Smooth muscle cell of the umbilical artery (primary cell): ENCODE data around the gene NLRP9. TPM values are rescaled to one million over a fixed set of nuclear protein-coding genes. Genes with fewer than 3 reads are reported as not detected.

ENCODE experiments used
- total RNA-seq: library from RNA; depleted of rRNA; stranded (reverse); fragments of >200 nt; gene quantifications from 2 replicates; pipeline ENCODE4 v1.2.3, GENCODE V29; 2014

The NLRP9 gene
- total RNA-seq, result not detected in 2 replicates

DNA sequence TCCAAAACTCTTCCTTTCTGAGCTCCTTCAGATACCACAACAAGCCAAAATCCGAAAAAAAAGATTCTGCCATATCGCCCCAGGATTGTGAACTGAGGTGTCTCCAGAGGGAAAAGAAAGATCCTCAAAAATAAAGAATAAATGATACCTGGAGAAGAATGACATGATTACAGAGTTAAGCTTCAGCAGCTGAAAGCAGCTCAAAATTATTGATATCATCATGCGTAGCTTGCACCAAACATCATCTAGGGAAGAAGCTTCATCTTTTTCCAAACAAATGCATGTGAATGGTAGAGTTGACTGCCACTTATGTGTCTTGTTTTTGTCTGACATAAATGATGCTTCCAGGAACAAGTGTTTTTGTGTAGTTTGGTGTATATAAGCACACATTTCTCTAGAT, at the start of gene NLRP9:
NLRP9 (minus strand) TSS at position 101 of the 400 bp plus-strand sequence; CDS start at position 73, 28 bp downstream.

GRCh38 chr19:55768818-55769217, 30.6 kb upstream of the NLRP9 start, which contains the start of gene RFPL4AL1:
Gene RFPL4AL1 (plus strand): TSS chr19:55769118. CDS start chr19:55771805, 2,687 bp downstream.

GRCh38 chr19:55758797-55759196, 20.6 kb upstream of the NLRP9 start, which contains the start of gene RFPL4A:
Gene RFPL4A (plus strand): TSS chr19:55759097. CDS start chr19:55761801, 2,704 bp downstream.

DNA sequence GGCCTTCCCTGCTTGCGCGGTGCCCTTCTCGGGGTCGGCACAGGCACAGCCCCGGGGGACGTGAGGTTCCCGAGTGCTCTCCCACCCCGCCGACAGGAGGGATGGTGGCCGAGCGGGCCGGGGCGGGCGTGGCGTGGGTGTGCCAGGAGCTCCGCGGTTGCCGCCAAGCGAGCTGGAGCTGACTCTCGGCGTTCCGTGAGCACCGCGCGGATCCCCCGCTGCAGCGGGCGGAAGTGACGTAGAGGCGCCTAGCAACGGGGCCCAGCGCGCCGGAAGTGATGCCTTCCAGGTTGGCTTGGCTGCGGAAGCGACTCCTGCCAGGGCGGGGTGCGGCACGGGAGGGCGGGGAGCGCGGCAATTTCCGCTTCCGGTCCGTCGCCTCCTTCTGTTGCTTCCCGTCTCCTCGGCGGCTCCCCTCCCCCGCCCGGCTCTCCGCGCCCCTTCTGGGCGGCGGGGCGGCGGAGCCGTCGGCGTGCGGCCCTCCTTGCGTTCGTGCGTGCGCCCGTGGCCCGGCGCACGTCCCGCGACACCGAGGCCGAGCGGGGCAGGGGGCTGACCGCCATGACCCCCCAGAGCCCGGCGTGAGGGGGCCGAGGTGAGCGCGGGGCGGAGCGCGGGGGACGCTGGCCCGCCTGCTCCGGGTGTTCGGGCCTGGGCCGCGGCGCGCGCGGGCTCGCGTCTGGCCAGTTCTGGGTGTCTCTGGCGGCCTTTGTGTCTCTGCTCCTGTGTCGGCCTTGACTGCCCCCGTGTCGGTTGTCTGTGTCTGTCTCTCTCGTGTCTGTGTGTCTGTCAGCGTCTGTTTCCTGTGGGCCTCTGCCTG, 63.2 kb downstream of the NLRP9 start, which contains the start of gene EPN1:
EPN1 (plus strand) TSS at position 386 of the 820 bp plus-strand sequence. CDS start 3,402 bp downstream, outside the sequence.

Other genes with a start within 250 kb of the NLRP9 start
- 13.7 and 16.0 TPM in 2 replicates for gene SSC5D, start 250.0 kb downstream of the NLRP9 start, total RNA-seq
- gene SBK2, start 201.3 kb downstream of the NLRP9 start, total RNA-seq, result not detected in 2 replicates
- gene SBK3, start 192.9 kb downstream of the NLRP9 start, total RNA-seq, result not detected in 2 replicates
- 3.9 and 6.5 TPM in 2 replicates for gene ZNF579, start 157.6 kb downstream of the NLRP9 start, total RNA-seq
- gene FIZ1, start 138.9 kb downstream of the NLRP9 start, total RNA-seq, result 3.0 and 3.6 TPM in 2 replicates
- 5.9 and 7.1 TPM in 2 replicates for gene ZNF524, start 138.1 kb downstream of the NLRP9 start, total RNA-seq
- gene ZNF865, start 132.8 kb downstream of the NLRP9 start, total RNA-seq, result 2.1 and 3.3 TPM in 2 replicates
- gene ZNF784, start 113.8 kb downstream of the NLRP9 start, total RNA-seq, result 2.5 and 4.2 TPM in 2 replicates
- gene ZNF580, start 97.4 kb downstream of the NLRP9 start, total RNA-seq, result 4.8 and 4.9 TPM in 2 replicates
- gene ZNF581, start 94.8 kb downstream of the NLRP9 start, total RNA-seq, result 10.7 and 14.6 TPM in 2 replicates
- 8.2 and 8.6 TPM in 2 replicates for gene CCDC106, start 90.2 kb downstream of the NLRP9 start, total RNA-seq
- 61.8 and 111 TPM in 2 replicates for gene U2AF2, start 83.4 kb downstream of the NLRP9 start, total RNA-seq
- gene EPN1, start 63.2 kb downstream of the NLRP9 start, total RNA-seq, result 51.4 and 172 TPM in 2 replicates
- not detected in 2 replicates for gene RFPL4A, start 20.7 kb upstream of the NLRP9 start, total RNA-seq
- not detected in 2 replicates for gene RFPL4AL1, start 30.7 kb upstream of the NLRP9 start, total RNA-seq
- not detected in 2 replicates for gene NLRP11, start 93.6 kb upstream of the NLRP9 start, total RNA-seq
- gene NLRP4, start 98.1 kb upstream of the NLRP9 start, total RNA-seq, result not detected in 2 replicates
- not detected in 2 replicates for gene NLRP13, start 193.9 kb upstream of the NLRP9 start, total RNA-seq
- not detected in 2 replicates for gene NLRP8, start 209.4 kb upstream of the NLRP9 start, total RNA-seq
- gene NLRP5, start 248.4 kb upstream of the NLRP9 start, total RNA-seq, result not detected in 2 replicates